Astrocyte (in vitro differentiated cells and primary cell): Measurements from ENCODE around the gene NDUFAF8. TPM values are rescaled to one million over a fixed set of nuclear protein-coding genes. Genes with fewer than 3 reads are reported as not detected.

Experiments
- DNase-seq: peaks from one replicate; pipeline ENCODE4 v3.0.0-alpha.2; 2010; ENCODE audit warnings: low read depth
- FAIRE-seq: peaks from 2 replicates; lab custom pipeline; 2011; peaks lifted over from hg19 to GRCh38; lab: Jason Lieb, UNC
- H2AFZ ChIP-seq: 2 replicates; pipeline ENCODE4 v1.6.0; 2012; ENCODE audit warnings: low read depth, low read length, inconsistent platforms
- H3K27ac ChIP-seq: 2 replicates; pipeline ENCODE4 v1.5.1; 2011; ENCODE audit warnings: low read depth, low read length, inconsistent platforms
- H3K27me3 ChIP-seq: 2 replicates; pipeline ENCODE4 v1.6.0; 2011; ENCODE audit warnings: low read length, inconsistent platforms; ENCODE audit not compliant: insufficient read depth
- H3K36me3 ChIP-seq: 2 replicates; pipeline ENCODE4 v1.5.1; 2011; ENCODE audit warnings: low read length, inconsistent platforms; ENCODE audit not compliant: insufficient read depth
- H3K4me1 ChIP-seq: 2 replicates; pipeline ENCODE4 v1.5.1; 2011; ENCODE audit warnings: low read length, inconsistent platforms; ENCODE audit not compliant: insufficient read depth
- H3K4me2 ChIP-seq: 2 replicates; pipeline ENCODE4 v1.6.0; 2012; ENCODE audit warnings: low read length, inconsistent platforms
- H3K4me3 ChIP-seq: 2 replicates; pipeline ENCODE4 v1.5.1; 2011; ENCODE audit warnings: low read depth, mild to moderate bottlenecking, low read length, inconsistent platforms; ENCODE audit not compliant: insufficient read depth
- H3K79me2 ChIP-seq: 2 replicates; pipeline ENCODE4 v1.6.0; 2012; ENCODE audit warnings: mild to moderate bottlenecking, low read length, inconsistent platforms; ENCODE audit not compliant: insufficient read depth
- H3K9ac ChIP-seq: 2 replicates; pipeline ENCODE4 v1.6.0; 2012; ENCODE audit warnings: mild to moderate bottlenecking, low read length, inconsistent platforms
- H3K9me3 ChIP-seq: 2 replicates; pipeline ENCODE4 v1.5.1; 2012; ENCODE audit warnings: low read depth, mild to moderate bottlenecking, low read length, inconsistent platforms; ENCODE audit not compliant: insufficient read depth
- H4K20me1 ChIP-seq: 2 replicates; pipeline ENCODE4 v1.6.0; 2012; ENCODE audit warnings: low read length, inconsistent platforms; ENCODE audit not compliant: insufficient read depth
- H3K27ac Mint-ChIP-seq: one replicate; pipeline ENCODE4 v1.8.0; 2021; ENCODE audit warnings: mild to moderate bottlenecking, mixed read lengths; ENCODE audit not compliant: unreplicated experiment
- H3K27me3 Mint-ChIP-seq: one replicate; pipeline ENCODE4 v1.8.0; 2021; ENCODE audit warnings: low read depth, mixed read lengths; ENCODE audit not compliant: unreplicated experiment
- H3K36me3 Mint-ChIP-seq: one replicate; pipeline ENCODE4 v1.8.0; 2021; ENCODE audit warnings: low read depth, mixed read lengths; ENCODE audit not compliant: unreplicated experiment
- H3K4me1 Mint-ChIP-seq: one replicate; pipeline ENCODE4 v1.8.0; 2021; ENCODE audit warnings: low read depth, mixed read lengths; ENCODE audit not compliant: unreplicated experiment
- H3K4me3 Mint-ChIP-seq: one replicate; pipeline ENCODE4 v1.8.0; 2021; ENCODE audit warnings: mild to moderate bottlenecking, moderate library complexity, mixed read lengths; ENCODE audit not compliant: unreplicated experiment
- H3K9me3 Mint-ChIP-seq: one replicate; pipeline ENCODE4 v1.8.0; 2021; ENCODE audit warnings: mild to moderate bottlenecking, mixed read lengths; ENCODE audit not compliant: unreplicated experiment
- EZH2 ChIP-seq: IDR thresholded peaks from 2 replicates; pipeline ENCODE4 v1.6.1; 2012; ENCODE audit warnings: mild to moderate bottlenecking, low read length, inconsistent platforms; ENCODE audit not compliant: insufficient read depth
- total RNA-seq: library from RNA; stranded (reverse); gene quantifications from 2 replicates; pipeline ENCODE4 v1.2.1, GENCODE V29; 2021
- TF ChIP-seq, protein P1 (sequence below): IDR thresholded peaks from 2 replicates; pipeline ENCODE4 v1.5.1; 2011; ENCODE audit warnings: low read depth, mild to moderate bottlenecking, inconsistent platforms, low read length, moderate library complexity; ENCODE audit not compliant: insufficient read depth

NDUFAF8 gene
- total RNA-seq, 1 donor from 2014 or later = 67.2 TPM

DNA sequence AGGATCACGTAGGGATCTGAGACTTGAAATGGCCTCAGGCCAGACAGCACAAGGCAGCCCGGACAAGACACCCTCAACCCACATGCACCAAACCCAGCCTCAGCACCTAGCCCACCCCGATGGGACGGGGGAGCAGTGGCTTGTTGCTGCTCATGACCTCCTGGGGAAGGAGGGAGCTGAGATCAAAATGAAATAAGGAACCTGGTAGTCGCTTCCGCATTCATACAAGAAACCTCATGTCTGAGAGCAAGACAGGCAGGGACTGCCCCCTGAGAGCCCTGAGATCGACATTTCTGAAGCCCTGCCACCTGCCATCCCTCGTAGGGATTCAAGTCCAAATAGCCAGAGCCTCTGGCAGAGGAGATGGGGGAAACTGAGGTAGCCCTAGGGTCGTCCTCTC, 10.7 kb upstream of the NDUFAF8 start:
- peaks cover 7% of the 10 kb centered on the region for H4K20me1 ChIP-seq
- FAIRE-seq = no peak
- no peak overlapping the region for H3K4me3 ChIP-seq
- Mint-ChIP-seq H3K4me1 (no peaks in the 10 kb centered on the region), H3K9me3 (peaks cover 3% of the 10 kb centered on the region), H3K27me3 (peaks cover 5% of the 10 kb centered on the region), H3K27ac (no peak overlapping the region), H3K36me3 (peaks cover 14% of the 10 kb centered on the region), H3K4me3 (no peak overlapping the region)
- no peaks in the 10 kb centered on the region for H3K9me3 ChIP-seq
- H2AFZ ChIP-seq = no peak overlapping the region
- TF ChIP-seq EZH2 = no peak
- TF ChIP-seq, protein P1, sequence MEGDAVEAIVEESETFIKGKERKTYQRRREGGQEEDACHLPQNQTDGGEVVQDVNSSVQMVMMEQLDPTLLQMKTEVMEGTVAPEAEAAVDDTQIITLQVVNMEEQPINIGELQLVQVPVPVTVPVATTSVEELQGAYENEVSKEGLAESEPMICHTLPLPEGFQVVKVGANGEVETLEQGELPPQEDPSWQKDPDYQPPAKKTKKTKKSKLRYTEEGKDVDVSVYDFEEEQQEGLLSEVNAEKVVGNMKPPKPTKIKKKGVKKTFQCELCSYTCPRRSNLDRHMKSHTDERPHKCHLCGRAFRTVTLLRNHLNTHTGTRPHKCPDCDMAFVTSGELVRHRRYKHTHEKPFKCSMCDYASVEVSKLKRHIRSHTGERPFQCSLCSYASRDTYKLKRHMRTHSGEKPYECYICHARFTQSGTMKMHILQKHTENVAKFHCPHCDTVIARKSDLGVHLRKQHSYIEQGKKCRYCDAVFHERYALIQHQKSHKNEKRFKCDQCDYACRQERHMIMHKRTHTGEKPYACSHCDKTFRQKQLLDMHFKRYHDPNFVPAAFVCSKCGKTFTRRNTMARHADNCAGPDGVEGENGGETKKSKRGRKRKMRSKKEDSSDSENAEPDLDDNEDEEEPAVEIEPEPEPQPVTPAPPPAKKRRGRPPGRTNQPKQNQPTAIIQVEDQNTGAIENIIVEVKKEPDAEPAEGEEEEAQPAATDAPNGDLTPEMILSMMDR = no peak
- no peak overlapping the region for H3K4me2 ChIP-seq
- DNase-seq = no peak
- H3K4me1 ChIP-seq = peaks cover under 1% of the 10 kb centered on the region
- peaks cover 2% of the 10 kb centered on the region for H3K36me3 ChIP-seq
- H3K79me2 ChIP-seq = no peaks in the 10 kb centered on the region
- H3K9ac ChIP-seq = no peak overlapping the region
- H3K27ac ChIP-seq = no peak overlapping the region
- H3K27me3 ChIP-seq = no peaks in the 10 kb centered on the region

DNA sequence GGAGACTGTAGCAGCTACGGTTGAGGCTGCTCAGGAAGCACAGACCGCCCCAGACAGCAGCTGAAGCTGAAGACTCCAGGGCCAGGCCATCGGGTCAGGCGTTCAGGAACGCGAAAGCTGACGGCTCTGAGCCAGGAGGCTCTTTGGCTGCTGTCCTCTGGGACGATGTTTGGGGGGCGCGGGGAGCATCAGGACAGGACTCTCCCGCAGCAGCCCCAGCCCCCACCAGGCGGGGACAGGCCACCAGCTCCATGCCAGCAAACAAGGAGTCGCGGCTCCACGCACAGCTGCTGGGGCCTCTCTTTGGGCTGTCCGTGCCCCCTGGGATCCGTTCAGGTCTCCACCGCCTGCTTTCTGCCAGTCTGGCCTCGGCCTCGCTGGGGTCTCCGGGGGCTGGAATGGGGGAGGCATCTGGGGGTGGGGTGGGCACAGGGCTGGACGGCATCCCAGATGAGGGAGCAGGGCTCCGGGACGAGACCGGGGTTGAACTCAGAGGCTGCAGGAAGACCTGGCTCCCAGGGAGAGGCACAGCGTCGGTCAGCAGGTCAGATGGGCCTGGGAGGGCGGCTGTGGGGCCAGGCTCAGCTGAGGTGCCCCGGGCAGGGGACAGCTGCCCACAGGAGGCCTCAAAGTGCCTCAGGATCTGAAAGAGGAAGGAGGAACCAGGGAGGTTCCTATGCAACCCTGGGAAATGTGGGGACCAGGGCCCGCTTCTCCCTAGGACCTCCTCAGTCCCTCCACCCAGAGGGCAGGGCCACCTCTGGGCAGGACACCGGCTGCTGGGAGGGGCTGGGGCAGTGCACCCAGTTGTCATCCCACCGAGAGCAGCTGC, 10.1 kb upstream of the NDUFAF8 start:
- Mint-ChIP-seq H3K36me3 (peaks cover 14% of the 10 kb centered on the region), H3K27ac (no peak overlapping the region), H3K4me3 (no peak overlapping the region), H3K4me1 (no peaks in the 10 kb centered on the region), H3K27me3 (peaks cover under 1% of the 10 kb centered on the region), H3K9me3 (peaks cover 3% of the 10 kb centered on the region)
- Histone ChIP-seq H3K4me3 (no peak overlapping the region), H3K9me3 (no peaks in the 10 kb centered on the region), H3K79me2 (peaks cover 3% of the 10 kb centered on the region), H3K27me3 (no peaks in the 10 kb centered on the region), H2AFZ (no peak overlapping the region), H3K27ac (no peak overlapping the region), H3K4me2 (no peak overlapping the region), H3K36me3 (peaks cover 2% of the 10 kb centered on the region), H3K4me1 (no peaks in the 10 kb centered on the region), H4K20me1 (peaks cover 11% of the 10 kb centered on the region), H3K9ac (no peak overlapping the region)
- TF ChIP-seq, protein P1 = no peak
- TF ChIP-seq EZH2 = no peak
- FAIRE-seq (no peak), DNase-seq (no peak)

GRCh38 chr17:81229666-81229920, 9.5 kb upstream of the NDUFAF8 start:
- Mint-ChIP-seq H3K27me3 (no peaks in the 10 kb centered on the region), H3K9me3 (peaks cover 3% of the 10 kb centered on the region), H3K36me3 (peaks cover 14% of the 10 kb centered on the region), H3K27ac (no peak overlapping the region), H3K4me3 (no peak overlapping the region), H3K4me1 (no peaks in the 10 kb centered on the region)
- Histone ChIP-seq H2AFZ (no peak overlapping the region), H3K4me1 (no peaks in the 10 kb centered on the region), H3K27ac (no peak overlapping the region), H3K4me3 (no peak overlapping the region), H3K79me2 (peaks cover 5% of the 10 kb centered on the region), H3K9me3 (no peaks in the 10 kb centered on the region), H4K20me1 (peaks cover 11% of the 10 kb centered on the region), H3K27me3 (no peaks in the 10 kb centered on the region), H3K4me2 (no peak overlapping the region), H3K36me3 (peaks cover 2% of the 10 kb centered on the region), H3K9ac (no peak overlapping the region)
- TF ChIP-seq EZH2 = no peak
- TF ChIP-seq, protein P1 = no peak
- FAIRE-seq (no peak), DNase-seq (no peak)
